CD4-positive, alpha-beta memory T cell (primary cell): ENCODE measurements around the gene PIRT. TPM values are rescaled to one million over a fixed set of nuclear protein-coding genes. Genes with fewer than 3 reads are reported as not detected.
"Not testable (repeated sequence)": the region's sequence is repeated elsewhere in the genome, so short reads cannot be mapped to it uniquely, and the experiment has no call there.

Source experiments
- CTCF ChIA-PET: fragments of 350-600 bp; sonication (Branson Sonifier 250); formaldehyde crosslinking; loops from one replicate; lab custom pipeline; 2021; ENCODE audit warnings: inconsistent platforms; ENCODE audit not compliant: partially characterized antibody; lab: Charles Lee
- POLR2A ChIA-PET: fragments of 350-600 bp; sonication (Branson Sonifier 250); formaldehyde crosslinking; loops from one replicate; lab custom pipeline; 2021; ENCODE audit not compliant: partially characterized antibody; lab: Charles Lee
- DNase-seq, 5 donors: peaks; one replicate each; pipeline versions ENCODE4 v3.0.0 to v3.0.0-alpha.2; 2020 to 2022; ENCODE audit warnings: mixed read lengths in 1 of 5
- H3K27ac ChIP-seq: one replicate; pipeline ENCODE4 v1.7.0; 2013; ENCODE audit warnings: low read depth, low read length
- H3K27me3 ChIP-seq: 2 replicates; pipeline ENCODE4 v1.7.0; 2013; ENCODE audit warnings: mild to moderate bottlenecking, low read length, moderate library complexity; ENCODE audit not compliant: insufficient read depth
- H3K36me3 ChIP-seq: 2 replicates; pipeline ENCODE4 v1.7.0; 2013; ENCODE audit warnings: mild to moderate bottlenecking, low read length, moderate library complexity; ENCODE audit not compliant: insufficient read depth
- H3K4me1 ChIP-seq: 2 replicates; pipeline ENCODE4 v1.7.0; 2013; ENCODE audit warnings: mild to moderate bottlenecking, low read length, moderate library complexity; ENCODE audit not compliant: insufficient read depth
- H3K4me3 ChIP-seq, 2 donors: one replicate each; pipeline ENCODE4 v1.7.0; 2013; ENCODE audit warnings: low read length in 2 of 2, mild to moderate bottlenecking in 1 of 2
- H3K9me3 ChIP-seq, 2 donors: one replicate each; pipeline ENCODE4 v1.7.0; 2013; ENCODE audit warnings: low read length in 2 of 2, control low read depth in 1 of 2; ENCODE audit not compliant: control insufficient read depth in 1 of 2
- H3K27ac Mint-ChIP-seq, 7 donors: one replicate each; pipeline ENCODE4 v1.8.0; 2020 to 2021; ENCODE audit warnings: mixed read lengths in 7 of 7, mild to moderate bottlenecking in 6 of 7, inconsistent platforms in 3 of 7, moderate library complexity in 3 of 7
- H3K27me3 Mint-ChIP-seq, 2 donors: one replicate each; pipeline ENCODE4 v1.8.0; 2020 to 2021; ENCODE audit warnings: mixed read lengths in 2 of 2
- H3K36me3 Mint-ChIP-seq, 2 donors: one replicate each; pipeline ENCODE4 v1.8.0; 2020 to 2021; ENCODE audit warnings: mixed read lengths in 2 of 2, inconsistent platforms in 1 of 2, mild to moderate bottlenecking in 1 of 2
- H3K4me1 Mint-ChIP-seq, 4 donors: one replicate each; pipeline ENCODE4 v1.8.0; 2020 to 2021; ENCODE audit warnings: mixed read lengths in 4 of 4, mild to moderate bottlenecking in 1 of 4
- H3K4me3 Mint-ChIP-seq, 8 donors: one replicate each; pipeline ENCODE4 v1.8.0; 2020 to 2021; ENCODE audit warnings: mixed read lengths in 8 of 8, mild to moderate bottlenecking in 7 of 8, moderate library complexity in 6 of 8, inconsistent platforms in 3 of 8
- H3K9me3 Mint-ChIP-seq, 8 donors: one replicate each; pipeline ENCODE4 v1.8.0; 2020 to 2021; ENCODE audit warnings: mixed read lengths in 8 of 8, mild to moderate bottlenecking in 5 of 8, inconsistent platforms in 3 of 8, moderate library complexity in 1 of 8
- intact Hi-C: fragments of 100-400 bp; cut with micrococcal nuclease; formaldehyde crosslinking; loops from one replicate; pipeline ENCODE4 v1.15.1; 2023
- polyA plus RNA-seq, 2 donors: library from polyadenylated mRNA; unstranded; fragments of 300-500 nt; fragmentation: Illumina TruSeq; gene quantifications; one replicate each; pipeline ENCODE4 v1.2.3, GENCODE V29; 2021
- total RNA-seq, 2 experiments: library from RNA; stranded (reverse); gene quantifications; one replicate each; pipeline ENCODE4 v1.2.3, GENCODE V29; 2021

Gene PIRT
- total and polyA plus RNA-seq, 4 experiments from 2014 or later: not detected

DNA sequence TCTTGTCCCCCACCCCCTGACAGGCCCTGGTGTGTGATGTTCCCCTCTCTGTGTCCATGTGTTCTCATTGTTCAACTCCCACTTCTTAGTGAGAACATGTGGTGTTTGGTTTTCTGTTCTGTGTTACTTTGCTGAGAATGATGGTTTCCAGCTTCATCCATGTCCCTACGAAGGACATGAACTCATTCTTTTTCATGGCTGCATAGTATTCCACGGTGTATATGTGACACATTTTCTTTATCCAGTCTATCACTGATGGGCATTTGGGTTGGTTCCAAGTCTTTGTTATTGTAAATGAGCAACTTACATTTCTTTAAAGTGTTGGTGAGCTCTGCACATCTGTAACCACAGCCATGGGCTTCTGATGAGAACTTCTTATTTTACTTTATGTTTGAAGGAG lies 30.9 kb upstream of the PIRT start:
- peaks cover 14 to 16% of the 10 kb centered on the region in 2 donors for H3K27me3 Mint-ChIP-seq
- H3K4me3 Mint-ChIP-seq, CTCF ChIA-PET: not testable (repeated sequence)

DNA sequence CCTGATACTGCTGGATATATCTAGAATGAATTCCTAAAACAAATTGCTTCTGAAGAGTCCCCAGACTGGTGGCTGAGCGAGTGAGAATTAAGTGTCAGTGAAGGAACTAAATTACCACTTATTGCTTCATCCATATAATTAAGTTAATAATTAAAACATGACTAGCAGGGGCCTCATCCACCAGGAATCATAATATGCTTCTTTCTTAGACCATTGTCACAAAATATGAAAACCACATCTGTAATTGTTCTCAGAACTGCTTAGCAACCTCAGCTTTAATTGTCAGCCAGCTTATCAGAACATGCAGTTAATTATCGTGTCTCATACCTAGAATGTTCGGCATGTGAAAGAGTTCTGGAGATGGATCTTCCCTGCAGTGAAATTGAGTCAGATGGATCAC lies 21.2 kb upstream of the PIRT start:
- Histone ChIP-seq H3K4me3 (no peak overlapping the region), H3K27ac (no peak overlapping the region), H3K9me3 (no peaks in the 10 kb centered on the region), H3K36me3 (no peaks in the 10 kb centered on the region), H3K27me3 (no peaks in the 10 kb centered on the region), H3K4me1 (no peaks in the 10 kb centered on the region)
- peaks cover 4 to 5% of the 10 kb centered on the region in 2 donors for H3K27me3 Mint-ChIP-seq
- no peaks in the 10 kb centered on the region for H3K4me1 Mint-ChIP-seq
- DNase-seq: no peak
- no peak overlapping the region for H3K4me3 Mint-ChIP-seq
- POLR2A ChIA-PET: no interaction called here
- peaks cover 0 to 14% (median 2%) of the 10 kb centered on the region in 8 donors for H3K9me3 Mint-ChIP-seq
- CTCF ChIA-PET: no interaction called here
- no peaks in the 10 kb centered on the region for H3K36me3 Mint-ChIP-seq
- H3K27ac Mint-ChIP-seq: no peak overlapping the region
- intact Hi-C loops: no loop called here

More for the DNA sequence above, 30.9 kb upstream of the PIRT start:
- H3K36me3 ChIP-seq, H3K27ac ChIP-seq, H3K27me3 ChIP-seq, H3K4me3 ChIP-seq, H3K4me1 ChIP-seq, POLR2A ChIA-PET, H3K27ac Mint-ChIP-seq, H3K36me3 Mint-ChIP-seq, DNase-seq, intact Hi-C loops, H3K9me3 ChIP-seq, H3K4me1 Mint-ChIP-seq: not testable (repeated sequence)
- peaks cover 2 to 11% (median 4%) of the 10 kb centered on the region in 8 donors for H3K9me3 Mint-ChIP-seq

DNA sequence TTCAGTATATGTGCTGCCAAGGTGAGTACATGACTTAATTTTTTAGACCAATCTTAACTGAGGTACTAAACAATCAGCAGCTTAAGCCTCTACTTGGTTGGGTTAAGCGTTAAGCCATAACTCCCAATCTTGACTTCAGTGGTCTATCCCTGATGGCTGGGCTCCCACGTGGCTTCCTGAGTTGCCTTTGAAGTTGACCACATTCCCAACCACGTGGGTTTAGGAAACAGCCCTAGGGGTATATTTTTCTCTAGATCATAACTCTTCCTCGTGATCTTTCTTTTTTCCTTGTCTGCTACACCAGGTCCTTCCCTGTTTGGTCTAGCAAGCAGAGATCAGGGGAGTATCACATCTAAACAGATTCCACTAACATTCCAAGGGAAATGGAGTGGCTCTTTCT lies 20.1 kb upstream of the PIRT start:
- CTCF ChIA-PET: no interaction called here

DNA sequence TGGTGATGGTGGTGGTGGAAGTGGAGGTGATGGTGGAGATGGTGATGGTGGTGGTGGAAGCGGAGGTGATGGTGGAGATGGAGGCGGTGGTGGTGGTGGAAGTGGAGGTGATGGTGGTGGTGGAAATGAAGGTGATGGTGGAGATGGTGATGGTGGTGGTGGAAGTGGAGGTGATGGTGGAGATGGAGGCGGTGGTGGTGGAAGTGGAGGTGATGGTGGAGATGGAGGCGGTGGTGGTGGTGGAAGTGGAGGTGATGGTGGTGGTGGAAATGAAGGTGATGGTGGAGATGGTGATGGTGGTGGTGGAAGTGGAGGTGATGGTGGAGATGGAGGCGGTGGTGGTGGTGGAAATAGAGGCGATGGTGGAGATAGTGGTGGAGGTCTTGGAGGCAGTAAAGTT lies 8.7 kb upstream of the PIRT start:
- H3K4me3 Mint-ChIP-seq, H3K36me3 Mint-ChIP-seq, H3K9me3 Mint-ChIP-seq, POLR2A ChIA-PET, H3K27ac ChIP-seq, H3K27me3 ChIP-seq, DNase-seq, H3K9me3 ChIP-seq, H3K4me3 ChIP-seq, H3K36me3 ChIP-seq, H3K4me1 ChIP-seq: not testable (repeated sequence)
- Mint-ChIP-seq H3K4me1 (peaks cover 2 to 12% (median 8%) of the 10 kb centered on the region in 4 donors), H3K27ac (peak overlapping the region in 1 of 7 donors; percentile 13), H3K27me3 (peaks cover 9 to 24% of the 10 kb centered on the region in 2 donors)
- CTCF ChIA-PET: interaction anchor here (1.0 to 4.9 kb wide), 5 partner anchors 8 to 230 kb away, joined by 4 to 142 read pairs (median 27); partner anchors contain the start of gene PIRT
- intact Hi-C loops: loop anchor here (10.0 kb wide), 1 partner anchor 922 kb away; no protein-coding TSS in a partner anchor

More for the DNA sequence above, 20.1 kb upstream of the PIRT start:
- H3K4me3 ChIP-seq: no peak overlapping the region
- no peak overlapping the region for H3K4me3 Mint-ChIP-seq
- DNase-seq: no peak
- no peak overlapping the region for H3K27ac ChIP-seq
- intact Hi-C loops: no loop called here
- H3K9me3 Mint-ChIP-seq: peaks cover 0 to 6% (median 1%) of the 10 kb centered on the region in 8 donors
- no peaks in the 10 kb centered on the region for H3K4me1 Mint-ChIP-seq
- H3K36me3 ChIP-seq: no peaks in the 10 kb centered on the region
- H3K9me3 ChIP-seq: no peaks in the 10 kb centered on the region
- no peaks in the 10 kb centered on the region for H3K36me3 Mint-ChIP-seq
- H3K27me3 ChIP-seq: no peaks in the 10 kb centered on the region
- no peaks in the 10 kb centered on the region for H3K4me1 ChIP-seq
- peaks cover 2 to 4% of the 10 kb centered on the region in 2 donors for H3K27me3 Mint-ChIP-seq
- peak overlapping the region in 1 of 7 donors; percentile 31 for H3K27ac Mint-ChIP-seq
- POLR2A ChIA-PET: no interaction called here

DNA sequence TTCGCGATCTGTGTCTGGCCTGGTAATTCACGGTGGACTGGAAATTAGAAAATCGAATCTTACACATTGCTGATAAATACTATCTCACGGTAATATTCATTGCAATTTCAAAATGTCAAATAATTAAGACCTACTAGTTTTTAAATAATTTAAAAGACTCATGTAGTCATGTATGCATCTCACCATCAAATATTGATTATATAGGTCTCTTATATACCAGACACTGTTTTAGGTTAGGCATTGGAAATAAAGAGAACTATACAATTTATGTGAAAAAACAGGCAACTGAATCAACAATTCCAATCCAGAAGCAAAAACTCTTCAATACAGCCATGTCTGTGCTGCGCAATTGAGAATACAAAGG lies 7.5 kb upstream of the PIRT start:
- Mint-ChIP-seq H3K4me3 (peak overlapping the region in 7 of 8 donors; percentile 75 to 89 (median 83)), H3K27me3 (peaks cover 7 to 18% of the 10 kb centered on the region in 2 donors), H3K36me3 (no peaks in the 10 kb centered on the region), H3K4me1 (peaks cover 2 to 12% (median 8%) of the 10 kb centered on the region in 4 donors), H3K9me3 (peaks cover 0 to 2% (median 0%) of the 10 kb centered on the region in 8 donors), H3K27ac (peak overlapping the region in 1 of 7 donors; percentile 44)
- DNase-seq: no peak
- no peak overlapping the region for H3K4me3 ChIP-seq
- intact Hi-C loops: loop anchor here (1.0 to 10.0 kb wide), 4 partner anchors 148 to 921 kb away; partner anchors contain the start of genes ADPRM and SCO1
- no peak overlapping the region for H3K27ac ChIP-seq
- no peaks in the 10 kb centered on the region for H3K9me3 ChIP-seq
- H3K27me3 ChIP-seq: no peaks in the 10 kb centered on the region
- CTCF ChIA-PET: interaction anchor here (0.6 to 4.9 kb wide), 12 partner anchors 8 to 228 kb away, joined by 3 to 142 read pairs (median 5); no protein-coding TSS in a partner anchor
- POLR2A ChIA-PET: interaction anchor here (0.8 kb wide), 1 partner anchor 199 kb away, joined by 4 read pairs; no protein-coding TSS in a partner anchor
- no peaks in the 10 kb centered on the region for H3K36me3 ChIP-seq
- H3K4me1 ChIP-seq: peaks cover 7% of the 10 kb centered on the region

DNA sequence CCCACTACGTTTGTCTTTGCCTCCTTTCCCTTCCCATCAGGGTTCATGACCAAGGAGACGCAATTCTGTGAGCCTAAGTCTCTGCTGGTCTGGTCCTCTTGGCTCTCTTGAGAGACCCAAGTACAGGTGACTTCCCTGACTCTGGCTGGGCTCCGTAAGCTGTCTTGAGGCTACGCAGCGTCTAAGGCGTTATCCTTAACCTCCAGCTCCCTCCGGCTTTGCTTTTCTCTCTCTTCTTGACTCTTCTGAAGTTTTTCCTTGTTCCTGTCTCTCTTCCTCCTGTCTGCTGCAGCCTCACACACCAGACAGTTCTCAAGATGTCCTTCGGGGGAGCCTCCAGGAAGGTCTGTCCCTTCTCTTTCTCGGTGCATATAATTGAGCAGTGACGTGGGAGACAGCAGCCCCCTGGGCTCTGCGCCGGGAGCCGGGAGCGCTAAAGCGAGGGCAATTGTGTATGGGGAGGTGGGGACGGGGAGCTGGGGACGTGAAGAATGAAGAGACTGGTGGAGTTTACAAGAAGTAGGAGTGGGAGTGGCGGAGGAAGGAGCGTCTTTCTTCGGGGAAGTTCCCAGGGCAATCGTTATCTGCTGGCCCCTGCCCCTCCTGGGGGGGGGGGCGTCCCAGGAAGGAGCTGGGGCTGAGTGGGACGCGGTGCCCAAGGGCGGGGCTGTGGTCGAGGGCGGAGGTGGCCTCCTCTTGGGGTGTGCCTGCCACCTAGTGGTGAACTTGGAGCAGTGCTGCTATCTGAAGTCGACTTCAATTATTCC lies 6.9 kb upstream of the PIRT start:
- DNase-seq: peak; percentile 60 to 66 (median 64)
- H3K4me3 Mint-ChIP-seq: peak overlapping the region; percentile 75 to 89 (median 83)
- Histone ChIP-seq H3K4me3 (peak overlapping the region in 1 of 2 donors; percentile 50), H3K27ac (no peak overlapping the region), H3K27me3 (no peaks in the 10 kb centered on the region), H3K9me3 (no peaks in the 10 kb centered on the region), H3K4me1 (peaks cover 7% of the 10 kb centered on the region), H3K36me3 (no peaks in the 10 kb centered on the region)
- H3K27ac Mint-ChIP-seq: peak overlapping the region in 2 of 7 donors; percentile 9 to 44
- H3K9me3 Mint-ChIP-seq: peaks cover 0 to 2% (median 0%) of the 10 kb centered on the region in 8 donors
- no peaks in the 10 kb centered on the region for H3K36me3 Mint-ChIP-seq
- ChIA-PET POLR2A (interaction anchor here (0.8 kb wide), 1 partner anchor 198 kb away, joined by 4 read pairs; no protein-coding TSS in a partner anchor), CTCF (interaction anchor here (0.7 to 4.9 kb wide), 16 partner anchors 9 to 216 kb away, joined by 3 to 142 read pairs (median 5); no protein-coding TSS in a partner anchor)
- H3K27me3 Mint-ChIP-seq: peaks cover 6 to 17% of the 10 kb centered on the region in 2 donors
- peaks cover 2 to 12% (median 8%) of the 10 kb centered on the region in 4 donors for H3K4me1 Mint-ChIP-seq
- intact Hi-C loops: loop anchor here (1.0 to 10.0 kb wide), 4 partner anchors 148 to 920 kb away; partner anchors contain the start of genes ADPRM and SCO1

DNA sequence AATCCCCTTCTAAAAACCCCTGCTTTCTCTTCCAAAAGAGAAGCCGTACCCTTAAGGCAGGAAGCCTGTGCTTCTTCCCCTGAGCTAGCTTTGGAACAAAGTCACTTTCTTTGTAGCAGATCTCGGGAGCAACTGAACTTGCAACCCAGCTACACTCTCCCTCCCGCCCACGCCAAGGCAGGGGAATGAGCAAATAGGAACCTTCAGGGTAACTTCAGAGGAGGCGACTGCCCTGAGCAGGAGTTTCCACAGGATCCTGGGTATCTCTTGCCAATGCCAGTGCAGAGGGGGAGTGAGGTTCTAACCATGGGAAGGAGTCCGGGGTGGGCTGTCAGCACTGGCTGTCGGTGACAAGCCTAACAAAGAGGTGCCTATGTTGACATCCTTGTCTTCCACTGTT lies 5.9 kb upstream of the PIRT start:
- peaks cover 7% of the 10 kb centered on the region for H3K4me1 ChIP-seq
- Mint-ChIP-seq H3K27me3 (peaks cover 2 to 9% of the 10 kb centered on the region in 2 donors), H3K27ac (peak overlapping the region in 1 of 7 donors; percentile 30), H3K9me3 (peaks cover 0 to 2% (median 0%) of the 10 kb centered on the region in 8 donors), H3K36me3 (no peaks in the 10 kb centered on the region), H3K4me1 (peaks cover 2 to 12% (median 8%) of the 10 kb centered on the region in 4 donors), H3K4me3 (peak overlapping the region in 2 of 8 donors; percentile 49 to 72)
- H3K9me3 ChIP-seq: no peaks in the 10 kb centered on the region
- H3K4me3 ChIP-seq: no peak overlapping the region
- peak in 1 of 5 donors; percentile 39 for DNase-seq
- CTCF ChIA-PET: interaction anchor here (1.0 to 4.9 kb wide), 12 partner anchors 9 to 213 kb away, joined by 3 to 142 read pairs (median 6); no protein-coding TSS in a partner anchor
- H3K36me3 ChIP-seq: no peaks in the 10 kb centered on the region
- no peaks in the 10 kb centered on the region for H3K27me3 ChIP-seq
- POLR2A ChIA-PET: no interaction called here
- intact Hi-C loops: loop anchor here (10.0 kb wide), 1 partner anchor 919 kb away; no protein-coding TSS in a partner anchor
- H3K27ac ChIP-seq: no peak overlapping the region
